GM12878 (cell line): ENCODE results near the gene CHN2. TPM values are rescaled to one million over a fixed set of nuclear protein-coding genes. Genes with fewer than 3 reads are reported as not detected.

ENCODE experiments used
- ATAC-seq: fragments of 200-7000 bp; cut with Tn5 transposase; 3 replicates; pipeline ENCODE4 v1.9.1; 2020; ENCODE audit warnings: mild to moderate bottlenecking, moderate library complexity
- BruUV-seq: library from RNA; stranded (reverse); fragments of 400-500 nt; replicated peaks from 2 replicates; lab custom pipeline; 2021; lab: Mats Ljungman, UMichigan
- CTCF ChIA-PET: fragments of 300-600 bp; sonication (Branson Sonifier 250); formaldehyde crosslinking; extraction: SDS; loops from one replicate; lab custom pipeline; 2021; ENCODE audit warnings: inconsistent platforms; lab: Yijun Ruan, JAX
- POLR2A ChIA-PET: fragments of 350-600 bp; formaldehyde crosslinking; extraction: SDS; loops from one replicate; lab custom pipeline; 2021; ENCODE audit warnings: inconsistent platforms; lab: Charles Lee
- RAD21 ChIA-PET: fragments of 300-600 bp; sonication (Branson Sonifier 250); formaldehyde crosslinking; loops from one replicate; lab custom pipeline; 2023; ENCODE audit warnings: antibody characterized with exemption; ENCODE audit not compliant: unreplicated experiment; lab: Charles Lee
- SMC1A ChIA-PET: fragments of 300-600 bp; sonication (Branson Sonifier 250); formaldehyde crosslinking; loops from one replicate; lab custom pipeline; 2023; ENCODE audit not compliant: unreplicated experiment, uncharacterized antibody; lab: Charles Lee
- DNase-seq: peaks from one replicate; pipeline ENCODE4 v3.0.0-alpha.2; 2011; ENCODE audit warnings: low read depth, low spot score
- FAIRE-seq: peaks from 3 replicates; lab custom pipeline; 2011; peaks lifted over from hg19 to GRCh38; lab: Jason Lieb, UNC
- H2AFZ ChIP-seq: 2 replicates; pipeline ENCODE4 v1.6.0; 2011; ENCODE audit warnings: low read depth, low read length, control low read depth; ENCODE audit not compliant: control insufficient read depth
- H3K27ac ChIP-seq: 2 replicates; pipeline ENCODE4 v1.5.1; 2011; ENCODE audit warnings: control low read depth; ENCODE audit not compliant: control insufficient read depth, insufficient read depth
- H3K27me3 ChIP-seq, 2 experiments: replicated peaks in 1 of 2; 2 replicates each; pipeline versions ENCODE4 v1.6.0 to v1.6.1; 2011; ENCODE audit warnings: low read length in 1 of 2; ENCODE audit not compliant: control insufficient read depth in 2 of 2, insufficient read depth in 2 of 2
- H3K36me3 ChIP-seq, 2 experiments: 2 replicates each; pipeline ENCODE4 v1.5.1; 2011; ENCODE audit warnings: low read length in 1 of 2; ENCODE audit not compliant: control insufficient read depth in 2 of 2, insufficient read depth in 2 of 2
- H3K4me1 ChIP-seq: 2 replicates; pipeline ENCODE4 v1.6.1; 2011; ENCODE audit warnings: mild to moderate bottlenecking, low read length, moderate library complexity, mixed read lengths; ENCODE audit not compliant: control insufficient read depth, insufficient read depth
- H3K4me2 ChIP-seq: 2 replicates; pipeline ENCODE4 v1.6.0; 2011; ENCODE audit warnings: control low read depth; ENCODE audit not compliant: control insufficient read depth, insufficient read depth
- H3K4me3 ChIP-seq: fragments of 200-600 bp; sonication (generic); 2 replicates; pipeline ENCODE4 v1.5.1; 2016
- H3K79me2 ChIP-seq: 2 replicates; pipeline ENCODE4 v1.6.0; 2011; ENCODE audit warnings: low read length; ENCODE audit not compliant: control insufficient read depth, insufficient read depth
- H3K9ac ChIP-seq: 2 replicates; pipeline ENCODE4 v1.8.0; 2011; ENCODE audit warnings: low read length, control low read depth, mixed read lengths; ENCODE audit not compliant: control insufficient read depth, insufficient read depth
- H3K9me3 ChIP-seq: replicated peaks from 3 replicates; pipeline ENCODE4 v1.5.1; 2011; ENCODE audit warnings: mild to moderate bottlenecking, low read length; ENCODE audit not compliant: control insufficient read depth, insufficient read depth
- H4K20me1 ChIP-seq: 2 replicates; pipeline ENCODE4 v1.6.0; 2011; ENCODE audit not compliant: control insufficient read depth, insufficient read depth
- CHD4 ChIP-seq: fragments of 200-600 bp; sonication (generic); IDR thresholded peaks from 2 replicates; pipeline ENCODE4 v1.6.1; 2016; ENCODE audit warnings: mild to moderate bottlenecking
- HCFC1 ChIP-seq: fragments of 150-350 bp; IDR thresholded peaks from 2 replicates; pipeline ENCODE4 v1.6.1; 2014; ENCODE audit warnings: low read length
- MTA3 ChIP-seq: IDR thresholded peaks from 2 replicates; pipeline ENCODE4 v1.6.1; 2012; ENCODE audit warnings: low read length, inconsistent platforms, borderline replicate concordance
- NFIC ChIP-seq: IDR thresholded peaks from 2 replicates; pipeline ENCODE4 v1.6.1; 2012; ENCODE audit warnings: low read depth, mild to moderate bottlenecking, inconsistent platforms, low read length, moderate library complexity
- NR2F1 ChIP-seq: fragments of 450-650 bp; conservative IDR thresholded peaks from 2 replicates; pipeline ENCODE4 v1.6.1; 2017; ENCODE audit warnings: mild to moderate bottlenecking
- PML ChIP-seq: IDR thresholded peaks from 2 replicates; pipeline ENCODE4 v1.6.1; 2012; ENCODE audit warnings: low read length, inconsistent platforms
- SMARCA5 ChIP-seq: fragments of 450-650 bp; IDR thresholded peaks from 2 replicates; pipeline ENCODE4 v1.6.1; 2017; ENCODE audit warnings: mild to moderate bottlenecking
- STAT1 ChIP-seq: fragments of 450-650 bp; conservative IDR thresholded peaks from 2 replicates; pipeline ENCODE4 v1.6.1; 2014; ENCODE audit warnings: antibody characterized with exemption, mild to moderate bottlenecking
- SUZ12 ChIP-seq: fragments of 200-600 bp; sonication (generic); IDR thresholded peaks from one replicate; pipeline ENCODE4 v1.6.1; 2018; ENCODE audit warnings: antibody characterized with exemption, mild to moderate bottlenecking; ENCODE audit not compliant: unreplicated experiment
- YBX1 ChIP-seq: fragments of 450-650 bp; IDR thresholded peaks from 2 replicates; pipeline ENCODE4 v1.6.1; 2016; ENCODE audit warnings: antibody characterized with exemption
- YY1 ChIP-seq: IDR thresholded peaks from 2 replicates; pipeline ENCODE4 v1.6.1; 2011; ENCODE audit warnings: low read depth, mild to moderate bottlenecking, low read length
- ZNF207 ChIP-seq: fragments of 450-650 bp; IDR thresholded peaks from 2 replicates; pipeline ENCODE4 v1.6.1; 2014; ENCODE audit warnings: antibody characterized with exemption, mild to moderate bottlenecking, borderline replicate concordance
- ZNF274 ChIP-seq: IDR thresholded peaks from one replicate; pipeline ENCODE4 v1.8.0; 2011; ENCODE audit not compliant: insufficient read length, insufficient read depth
- WGBS: methylation state at CpG from one replicate; pipeline ENCODE4 v1.1.6; 2016; ENCODE audit warnings: low lambda C conversion rate; ENCODE audit not compliant: insufficient replicate concordance, insufficient coverage; ENCODE audit errors: missing lambda C conversion rate; 5-methylcytosine and 5-hydroxymethylcytosine counted together
- in situ Hi-C: fragments of 300-500 bp; cut with MboI; formaldehyde crosslinking; loops from 9 replicates; pipeline ENCODE4 v1.14.3; 2018; ENCODE audit warnings: mixed read lengths
- intact Hi-C: fragments of 100-400 bp; cut with micrococcal nuclease; formaldehyde crosslinking; loops from one replicate; pipeline ENCODE4 v1.14.2; 2022; ENCODE audit not compliant: unreplicated experiment
- polyA plus RNA-seq, 11 experiments: library from polyadenylated mRNA; depleted of rRNA in 4 of 11; unstranded in 6 of 11; stranded (reverse) in 5 of 11; fragments of >200 nt; fragmentation: Nextera tagmentation in 4 of 11; fragmentation: Illumina TruSeq in 1 of 11; extraction: Ambion mirVana in 4 of 11; extraction: Trizol in 1 of 11; gene quantifications; 1 replicate in 1 of 11; 2 replicates in 10 of 11; pipeline versions ENCODE4 v1.2.1 to v1.2.3, GENCODE V29; 2011 to 2016; ENCODE audit warnings: inconsistent platforms in 2 of 11, missing spikeins in 2 of 11, low read depth in 1 of 11
- total RNA-seq, 4 experiments: library from RNA; depleted of rRNA in 3 of 4; stranded (reverse); fragments of >200 nt in 3 of 4; fragmentation: Illumina TruSeq in 1 of 4; extraction: Trizol in 1 of 4; gene quantifications; 2 replicates each; pipeline versions ENCODE4 v1.2.1 to v1.2.3, GENCODE V29; 2013 to 2021
- TF ChIP-seq, protein P1 (sequence below): fragments of 450-650 bp; IDR thresholded peaks from 2 replicates; pipeline ENCODE4 v1.6.1; 2017; ENCODE audit warnings: mild to moderate bottlenecking, moderate library complexity
- TF ChIP-seq, protein P2 (sequence below): IDR thresholded peaks from 2 replicates; pipeline ENCODE4 v1.6.1; 2012; ENCODE audit warnings: low read depth, low read length, improper control_type of control experiment
- TF ChIP-seq, protein P3 (sequence below): fragments of 450-650 bp; IDR thresholded peaks from 2 replicates; pipeline ENCODE4 v1.6.1; 2017; ENCODE audit warnings: mild to moderate bottlenecking
- TF ChIP-seq, protein P4 (sequence below): fragments of 450-650 bp; IDR thresholded peaks from 2 replicates; pipeline ENCODE4 v1.6.1; 2014; ENCODE audit warnings: mild to moderate bottlenecking

Gene CHN2
- total and polyA plus RNA-seq, 10 of the 15 experiments (the other 5 are each of a cell fraction or from before 2014, with no cell fraction given), result 0.11 to 3.8 (median 0.37) TPM; not detected in 2

DNA sequence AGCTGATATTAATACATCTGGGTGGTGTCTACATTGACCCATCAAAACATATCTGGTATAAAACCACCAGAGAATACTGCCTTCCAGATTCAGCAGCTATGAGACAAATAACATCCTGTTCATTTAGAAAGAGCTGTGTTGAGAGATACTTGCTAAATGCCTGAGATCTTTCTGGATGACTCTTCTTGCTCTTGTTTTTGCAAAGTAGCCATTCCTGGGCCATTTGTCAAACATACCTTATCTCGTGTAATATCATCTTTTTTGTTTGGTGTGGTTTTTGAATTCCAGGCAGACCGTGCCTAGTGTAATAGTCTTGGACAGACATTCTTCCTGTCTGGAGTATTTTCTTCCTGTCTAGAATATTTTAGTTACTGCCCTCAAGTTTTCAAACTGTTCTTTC is 294.4 kb downstream of the CHN2 start (continued):
- TF ChIP-seq, protein P1, sequence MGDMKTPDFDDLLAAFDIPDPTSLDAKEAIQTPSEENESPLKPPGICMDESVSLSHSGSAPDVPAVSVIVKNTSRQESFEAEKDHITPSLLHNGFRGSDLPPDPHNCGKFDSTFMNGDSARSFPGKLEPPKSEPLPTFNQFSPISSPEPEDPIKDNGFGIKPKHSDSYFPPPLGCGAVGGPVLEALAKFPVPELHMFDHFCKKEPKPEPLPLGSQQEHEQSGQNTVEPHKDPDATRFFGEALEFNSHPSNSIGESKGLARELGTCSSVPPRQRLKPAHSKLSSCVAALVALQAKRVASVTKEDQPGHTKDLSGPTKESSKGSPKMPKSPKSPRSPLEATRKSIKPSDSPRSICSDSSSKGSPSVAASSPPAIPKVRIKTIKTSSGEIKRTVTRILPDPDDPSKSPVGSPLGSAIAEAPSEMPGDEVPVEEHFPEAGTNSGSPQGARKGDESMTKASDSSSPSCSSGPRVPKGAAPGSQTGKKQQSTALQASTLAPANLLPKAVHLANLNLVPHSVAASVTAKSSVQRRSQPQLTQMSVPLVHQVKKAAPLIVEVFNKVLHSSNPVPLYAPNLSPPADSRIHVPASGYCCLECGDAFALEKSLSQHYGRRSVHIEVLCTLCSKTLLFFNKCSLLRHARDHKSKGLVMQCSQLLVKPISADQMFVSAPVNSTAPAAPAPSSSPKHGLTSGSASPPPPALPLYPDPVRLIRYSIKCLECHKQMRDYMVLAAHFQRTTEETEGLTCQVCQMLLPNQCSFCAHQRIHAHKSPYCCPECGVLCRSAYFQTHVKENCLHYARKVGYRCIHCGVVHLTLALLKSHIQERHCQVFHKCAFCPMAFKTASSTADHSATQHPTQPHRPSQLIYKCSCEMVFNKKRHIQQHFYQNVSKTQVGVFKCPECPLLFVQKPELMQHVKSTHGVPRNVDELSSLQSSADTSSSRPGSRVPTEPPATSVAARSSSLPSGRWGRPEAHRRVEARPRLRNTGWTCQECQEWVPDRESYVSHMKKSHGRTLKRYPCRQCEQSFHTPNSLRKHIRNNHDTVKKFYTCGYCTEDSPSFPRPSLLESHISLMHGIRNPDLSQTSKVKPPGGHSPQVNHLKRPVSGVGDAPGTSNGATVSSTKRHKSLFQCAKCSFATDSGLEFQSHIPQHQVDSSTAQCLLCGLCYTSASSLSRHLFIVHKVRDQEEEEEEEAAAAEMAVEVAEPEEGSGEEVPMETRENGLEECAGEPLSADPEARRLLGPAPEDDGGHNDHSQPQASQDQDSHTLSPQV, result no peak

DNA sequence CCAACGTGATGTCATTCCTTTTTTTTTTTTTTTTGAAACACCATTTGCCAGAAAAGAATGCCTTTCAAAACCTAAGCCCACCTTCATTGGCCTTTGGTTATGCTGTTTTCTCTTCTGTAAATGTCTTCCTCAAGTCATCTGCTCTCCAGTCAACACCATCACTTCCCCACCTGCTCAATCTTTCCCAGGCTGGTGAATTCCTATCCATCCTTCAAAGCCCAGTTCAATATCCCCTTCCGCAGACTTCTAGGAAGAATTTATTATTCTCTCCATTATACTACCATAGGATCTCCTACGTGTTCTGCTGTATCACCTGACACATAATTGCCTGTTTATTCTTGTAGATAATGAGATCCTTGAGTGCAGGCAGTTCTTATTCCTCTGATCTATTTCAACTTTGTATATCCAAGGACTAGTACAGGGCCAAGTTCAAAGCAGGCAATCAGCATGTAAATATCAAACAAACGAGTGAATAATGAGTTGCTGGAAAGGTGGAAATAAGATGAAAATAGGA is 295.6 kb downstream of the CHN2 start:
- Histone ChIP-seq H3K4me2 (no peak overlapping the region), H3K9ac (no peak overlapping the region), H2AFZ (no peak overlapping the region), H3K79me2 (no peaks in the 10 kb centered on the region), H3K9me3 (no peaks in the 10 kb centered on the region), H3K27me3 (no peaks in the 10 kb centered on the region; a peak in 1 of 4 replicates), H3K27ac (no peak overlapping the region), H3K4me3 (no peak overlapping the region), H3K4me1 (no peaks in the 10 kb centered on the region), H4K20me1 (no peaks in the 10 kb centered on the region), H3K36me3 (no peaks in the 10 kb centered on the region)
- no peak for DNase-seq
- in situ Hi-C loops, result no loop called here
- ChIA-PET SMC1A (no interaction called here), POLR2A (no interaction called here), CTCF (no interaction called here), RAD21 (no interaction called here)
- ATAC-seq, result no peak
- FAIRE-seq, result no peak
- no TSS peak for BruUV-seq
- intact Hi-C loops, result no loop called here
- WGBS, result 31% methylated on average over 4 of the region's 4 CpGs
- TF ChIP-seq HCFC1 (no peak), YY1 (no peak), SUZ12 (no peak), STAT1 (no peak), NR2F1 (no peak), ZNF274 (no peak), ZNF207 (no peak), SMARCA5 (no peak), MTA3 (no peak), NFIC (no peak), PML (no peak), YBX1 (no peak), CHD4 (no peak)
- TF ChIP-seq, protein P2, sequence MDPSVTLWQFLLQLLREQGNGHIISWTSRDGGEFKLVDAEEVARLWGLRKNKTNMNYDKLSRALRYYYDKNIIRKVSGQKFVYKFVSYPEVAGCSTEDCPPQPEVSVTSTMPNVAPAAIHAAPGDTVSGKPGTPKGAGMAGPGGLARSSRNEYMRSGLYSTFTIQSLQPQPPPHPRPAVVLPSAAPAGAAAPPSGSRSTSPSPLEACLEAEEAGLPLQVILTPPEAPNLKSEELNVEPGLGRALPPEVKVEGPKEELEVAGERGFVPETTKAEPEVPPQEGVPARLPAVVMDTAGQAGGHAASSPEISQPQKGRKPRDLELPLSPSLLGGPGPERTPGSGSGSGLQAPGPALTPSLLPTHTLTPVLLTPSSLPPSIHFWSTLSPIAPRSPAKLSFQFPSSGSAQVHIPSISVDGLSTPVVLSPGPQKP, result no peak
- TF ChIP-seq, protein P3, sequence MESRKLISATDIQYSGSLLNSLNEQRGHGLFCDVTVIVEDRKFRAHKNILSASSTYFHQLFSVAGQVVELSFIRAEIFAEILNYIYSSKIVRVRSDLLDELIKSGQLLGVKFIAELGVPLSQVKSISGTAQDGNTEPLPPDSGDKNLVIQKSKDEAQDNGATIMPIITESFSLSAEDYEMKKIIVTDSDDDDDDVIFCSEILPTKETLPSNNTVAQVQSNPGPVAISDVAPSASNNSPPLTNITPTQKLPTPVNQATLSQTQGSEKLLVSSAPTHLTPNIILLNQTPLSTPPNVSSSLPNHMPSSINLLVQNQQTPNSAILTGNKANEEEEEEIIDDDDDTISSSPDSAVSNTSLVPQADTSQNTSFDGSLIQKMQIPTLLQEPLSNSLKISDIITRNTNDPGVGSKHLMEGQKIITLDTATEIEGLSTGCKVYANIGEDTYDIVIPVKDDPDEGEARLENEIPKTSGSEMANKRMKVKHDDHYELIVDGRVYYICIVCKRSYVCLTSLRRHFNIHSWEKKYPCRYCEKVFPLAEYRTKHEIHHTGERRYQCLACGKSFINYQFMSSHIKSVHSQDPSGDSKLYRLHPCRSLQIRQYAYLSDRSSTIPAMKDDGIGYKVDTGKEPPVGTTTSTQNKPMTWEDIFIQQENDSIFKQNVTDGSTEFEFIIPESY, result no peak
- TF ChIP-seq, protein P4, sequence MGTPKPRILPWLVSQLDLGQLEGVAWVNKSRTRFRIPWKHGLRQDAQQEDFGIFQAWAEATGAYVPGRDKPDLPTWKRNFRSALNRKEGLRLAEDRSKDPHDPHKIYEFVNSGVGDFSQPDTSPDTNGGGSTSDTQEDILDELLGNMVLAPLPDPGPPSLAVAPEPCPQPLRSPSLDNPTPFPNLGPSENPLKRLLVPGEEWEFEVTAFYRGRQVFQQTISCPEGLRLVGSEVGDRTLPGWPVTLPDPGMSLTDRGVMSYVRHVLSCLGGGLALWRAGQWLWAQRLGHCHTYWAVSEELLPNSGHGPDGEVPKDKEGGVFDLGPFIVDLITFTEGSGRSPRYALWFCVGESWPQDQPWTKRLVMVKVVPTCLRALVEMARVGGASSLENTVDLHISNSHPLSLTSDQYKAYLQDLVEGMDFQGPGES, result no peak
